OCI-LY3 (cell line): ENCODE data around the gene TSPAN19.

ENCODE experiments used
- H2AFZ ChIP-seq: fragments of 200-600, 300-600 bp; shearing (Covaris generic); 2 replicates; pipeline ENCODE4 v1.6.0; 2014; ENCODE audit warnings: antibody characterized with exemption, low read depth, low read length
- H3K27ac ChIP-seq: fragments of 200-600, 300-600 bp; sonication (generic); 2 replicates; pipeline ENCODE4 v1.5.1; 2014; ENCODE audit warnings: mild to moderate bottlenecking, low read length, moderate library complexity, mixed read lengths
- H3K27me3 ChIP-seq: fragments of 200-600, 300-600 bp; sonication (generic); 2 replicates; pipeline ENCODE4 v1.6.1; 2014; ENCODE audit warnings: low read depth, low read length, mixed read lengths
- H3K36me3 ChIP-seq: fragments of 200-600, 300-600 bp; sonication (generic); replicated peaks from 2 replicates; pipeline ENCODE3; 2014; ENCODE audit warnings: low read depth, low read length, mixed read lengths
- H3K4me1 ChIP-seq: fragments of 300-600, 200-600 bp; sonication (generic); 2 replicates; pipeline ENCODE4 v1.6.1; 2014; ENCODE audit warnings: low read length, mixed read lengths
- H3K4me2 ChIP-seq: fragments of 200-600, 300-600 bp; sonication (generic); 2 replicates; pipeline ENCODE4 v1.6.1; 2014; ENCODE audit warnings: low read length, mixed read lengths
- H3K4me3 ChIP-seq: fragments of 300-600, 200-600 bp; sonication (generic); 2 replicates; pipeline ENCODE4 v1.5.1; 2014; ENCODE audit warnings: antibody characterized with exemption, mild to moderate bottlenecking, low read length, moderate library complexity
- H3K79me2 ChIP-seq: fragments of 300-600, 200-600 bp; shearing (Covaris generic); 2 replicates; pipeline ENCODE4 v1.6.1; 2014; ENCODE audit warnings: mild to moderate bottlenecking, low read length, mixed read lengths
- H3K9ac ChIP-seq: fragments of 300-600, 200-600 bp; shearing (Covaris generic); 2 replicates; pipeline ENCODE4 v1.6.0; 2014; ENCODE audit warnings: mild to moderate bottlenecking, low read length, moderate library complexity
- H3K9me3 ChIP-seq: fragments of 200-600, 300-600 bp; shearing (Covaris generic); 2 replicates; pipeline ENCODE4 v1.6.1; 2014; ENCODE audit warnings: low read length, mixed read lengths; ENCODE audit not compliant: insufficient read depth
- H4K20me1 ChIP-seq: fragments of 200-600, 300-600 bp; sonication (generic); 2 replicates; pipeline ENCODE4 v1.6.1; 2016; ENCODE audit warnings: low read length, mixed read lengths; ENCODE audit not compliant: insufficient read depth
- CTCF ChIP-seq: fragments of 200-600, 300-600 bp; sonication (generic); IDR thresholded peaks from 2 replicates; pipeline ENCODE4 v1.5.1; 2014; ENCODE audit warnings: antibody characterized with exemption, low read length, low read depth
- EZH2phosphoT487 ChIP-seq: fragments of 200-600 bp; shearing (Covaris generic); IDR thresholded peaks from 2 replicates; pipeline ENCODE4 v1.6.1; 2018; ENCODE audit warnings: antibody characterized with exemption, mixed run types, low read depth

Gene TSPAN19

GRCh38 chr12:84996759-84997158 lies 39.3 kb downstream of the TSPAN19 start:
- Histone ChIP-seq H3K79me2 (no peaks in the 10 kb centered on the region), H3K4me3 (no peak overlapping the region), H2AFZ (no peak overlapping the region), H3K27me3 (no peaks in the 10 kb centered on the region), H3K27ac (no peak overlapping the region), H3K9ac (no peak overlapping the region), H3K9me3 (no peaks in the 10 kb centered on the region), H3K4me1 (no peaks in the 10 kb centered on the region), H3K4me2 (no peak overlapping the region), H4K20me1 (no peaks in the 10 kb centered on the region), H3K36me3 (no peaks in the 10 kb centered on the region)
- TF ChIP-seq EZH2phosphoT487 (no peak), CTCF (no peak)

GRCh38 chr12:84995641-84996040 lies 40.4 kb downstream of the TSPAN19 start:
- TF ChIP-seq CTCF (no peak), EZH2phosphoT487 (no peak)
- Histone ChIP-seq H3K27ac (no peak overlapping the region), H2AFZ (peak overlapping the region; percentile 32; the same call in 1 of the 2 replicates)

GRCh38 chr12:84994426-84994825 lies 41.7 kb downstream of the TSPAN19 start:
- no peaks in the 10 kb centered on the region for H3K79me2 ChIP-seq
- H4K20me1 ChIP-seq: no peaks in the 10 kb centered on the region
- no peak overlapping the region for H3K9ac ChIP-seq
- H3K4me2 ChIP-seq: no peak overlapping the region
- TF ChIP-seq CTCF (no peak), EZH2phosphoT487 (no peak)
- H3K4me3 ChIP-seq: no peak overlapping the region
- no peaks in the 10 kb centered on the region for H3K4me1 ChIP-seq
- H3K27ac ChIP-seq: no peak overlapping the region
- no peaks in the 10 kb centered on the region for H3K36me3 ChIP-seq
- H3K9me3 ChIP-seq: no peaks in the 10 kb centered on the region
- no peaks in the 10 kb centered on the region for H3K27me3 ChIP-seq
- no peak overlapping the region for H2AFZ ChIP-seq

More at GRCh38 chr12:84995641-84996040, 40.4 kb downstream of the TSPAN19 start:
- H3K4me2 ChIP-seq: no peak overlapping the region
- no peaks in the 10 kb centered on the region for H3K9me3 ChIP-seq
- no peaks in the 10 kb centered on the region for H3K36me3 ChIP-seq
- no peak overlapping the region for H3K9ac ChIP-seq
- no peak overlapping the region for H3K4me3 ChIP-seq
- H3K79me2 ChIP-seq: no peaks in the 10 kb centered on the region
- no peaks in the 10 kb centered on the region for H3K27me3 ChIP-seq
- H3K4me1 ChIP-seq: no peaks in the 10 kb centered on the region
- H4K20me1 ChIP-seq: no peaks in the 10 kb centered on the region

GRCh38 chr12:84986586-84986985 lies 49.5 kb downstream of the TSPAN19 start:
- H3K4me2 ChIP-seq: no peak overlapping the region
- no peak overlapping the region for H3K4me3 ChIP-seq
- no peak overlapping the region for H3K27ac ChIP-seq
- no peak overlapping the region for H3K9ac ChIP-seq
- TF ChIP-seq CTCF (no peak), EZH2phosphoT487 (no peak)
- 0 out of 2 replicates have a peak overlapping the region, but pooled peaks have one; percentile 37 for H2AFZ ChIP-seq
- H3K36me3 ChIP-seq: no peaks in the 10 kb centered on the region
- H3K79me2 ChIP-seq: no peaks in the 10 kb centered on the region
- H3K9me3 ChIP-seq: no peaks in the 10 kb centered on the region
- no peaks in the 10 kb centered on the region for H3K4me1 ChIP-seq
- no peaks in the 10 kb centered on the region for H3K27me3 ChIP-seq
- H4K20me1 ChIP-seq: no peaks in the 10 kb centered on the region
